GM18867 (cell line): Measurements from ENCODE around the gene RAX2.

ENCODE experiments used
- ATAC-seq: cut with Tn5 transposase; IDR thresholded peaks from one replicate; pipeline ENCODE4 v1.9.1; 2021; ENCODE audit warnings: mild to moderate bottlenecking, moderate library complexity; ENCODE audit not compliant: unreplicated experiment

Gene RAX2

GRCh38 chr19:3803114-3803888 lies 31.3 kb upstream of the RAX2 start:
- no peak for ATAC-seq

- ATAC-seq, result no peak
Measured at GRCh38 chr19:3801412-3802096, 29.5 kb upstream of the RAX2 start.

GRCh38 chr19:3800996-3801395 lies 29.0 kb upstream of the RAX2 start:
- ATAC-seq, result no peak

GRCh38 chr19:3798137-3798536 lies 26.1 kb upstream of the RAX2 start:
- ATAC-seq, result no peak

GRCh38 chr19:3796358-3796757 lies 24.3 kb upstream of the RAX2 start:
- no peak for ATAC-seq

GRCh38 chr19:3793799-3794198 lies 21.8 kb upstream of the RAX2 start:
- ATAC-seq, result no peak

GRCh38 chr19:3792114-3792513 lies 20.1 kb upstream of the RAX2 start:
- no peak for ATAC-seq

GRCh38 chr19:3790941-3791340 lies 18.9 kb upstream of the RAX2 start:
- no peak for ATAC-seq

GRCh38 chr19:3790209-3790734 lies 18.2 kb upstream of the RAX2 start:
- ATAC-seq, result no peak

GRCh38 chr19:3788996-3789778 lies 17.2 kb upstream of the RAX2 start:
- no peak for ATAC-seq

- no peak for ATAC-seq
Measured at GRCh38 chr19:3785938-3786824, 14.2 kb upstream of the RAX2 start, which contains the start of gene MATK. TSS of gene MATK (minus strand) at chr19:3786381. CDS start at chr19:3785135, 1,246 bp downstream.

GRCh38 chr19:3785451-3785937 lies 13.5 kb upstream of the RAX2 start:
- ATAC-seq, result no peak

GRCh38 chr19:3784607-3785450 lies 12.8 kb upstream of the RAX2 start:
- ATAC-seq, result no peak

GRCh38 chr19:3783660-3784584 lies 11.9 kb upstream of the RAX2 start:
- ATAC-seq, result no peak

- no peak for ATAC-seq
Measured at GRCh38 chr19:3782903-3783302, 10.9 kb upstream of the RAX2 start.

- no peak for ATAC-seq
Measured at GRCh38 chr19:3782330-3782729, 10.3 kb upstream of the RAX2 start.

GRCh38 chr19:3781603-3782002 lies 9.6 kb upstream of the RAX2 start:
- ATAC-seq, result no peak

GRCh38 chr19:3780786-3781304 lies 8.8 kb upstream of the RAX2 start:
- no peak for ATAC-seq
